Activated CD4-positive, alpha-beta T cell treated with anti-CD3 and anti-CD28 coated beads for 1 hour (primary cell): Measurements from ENCODE around the gene XPR1.

Source experiments
- DNase-seq: peaks from one replicate; pipeline ENCODE4 v3.0.0-alpha.2; 2020

The XPR1 gene

GRCh38 chr1:180631766-180632325, at the start of gene XPR1:
Gene XPR1, plus strand, starts transcription at chr1:180632022. Its CDS starts 180 bp downstream, at chr1:180632202.
- DNase-seq = peak; percentile 96

- DNase-seq = no peak
These were observed 47.0 kb upstream of the XPR1 start for GRCh38 chr1:180584869-180585268.

GRCh38 chr1:180585994-180586359, 45.8 kb upstream of the XPR1 start:
- DNase-seq = no peak

DNA sequence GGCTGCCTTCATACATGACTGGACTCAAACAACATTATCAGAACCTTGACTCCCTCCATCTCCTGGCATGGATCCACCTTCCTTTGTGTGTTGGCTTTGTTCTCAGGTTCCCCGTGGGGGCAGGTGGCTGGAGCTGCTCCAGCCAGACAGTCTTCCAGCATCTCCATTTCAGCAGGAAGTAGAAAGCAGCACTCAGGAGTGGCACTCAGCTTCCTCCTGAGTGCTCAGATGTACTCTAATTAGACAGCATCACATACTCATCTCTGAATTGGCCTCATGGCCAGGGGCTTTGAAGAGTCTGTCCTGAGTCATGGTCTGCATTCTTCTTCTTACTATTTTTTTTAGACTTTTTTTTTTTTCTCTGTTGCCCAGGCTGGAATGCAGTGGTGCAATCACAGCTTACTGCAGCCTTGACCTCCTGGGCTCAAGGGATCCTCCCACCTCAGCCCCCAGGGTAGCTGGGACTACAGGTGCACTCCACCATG, 45.1 kb upstream of the XPR1 start:
- DNase-seq = no peak

GRCh38 chr1:180588121-180588520, 43.7 kb upstream of the XPR1 start:
- no peak for DNase-seq

DNA sequence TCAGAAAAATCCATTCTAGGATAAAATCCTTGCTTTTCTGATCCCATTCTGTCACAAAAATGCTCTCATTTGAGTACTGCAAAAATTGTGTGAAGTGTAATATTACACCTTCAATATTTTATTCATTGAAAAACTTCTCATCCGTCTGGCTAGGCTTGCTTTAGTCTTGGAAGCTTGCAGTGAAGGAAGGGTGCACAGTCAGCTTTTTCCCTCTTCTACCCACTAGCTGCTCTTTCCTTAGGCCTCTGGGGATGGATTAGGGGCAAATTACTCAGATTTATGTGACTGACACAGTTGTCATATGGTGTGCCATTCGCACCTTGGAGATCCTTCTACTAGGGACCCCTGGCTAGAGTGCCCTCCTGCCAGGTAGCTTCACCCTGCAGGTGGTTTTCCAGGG, 40.9 kb upstream of the XPR1 start:
- DNase-seq = no peak

DNA sequence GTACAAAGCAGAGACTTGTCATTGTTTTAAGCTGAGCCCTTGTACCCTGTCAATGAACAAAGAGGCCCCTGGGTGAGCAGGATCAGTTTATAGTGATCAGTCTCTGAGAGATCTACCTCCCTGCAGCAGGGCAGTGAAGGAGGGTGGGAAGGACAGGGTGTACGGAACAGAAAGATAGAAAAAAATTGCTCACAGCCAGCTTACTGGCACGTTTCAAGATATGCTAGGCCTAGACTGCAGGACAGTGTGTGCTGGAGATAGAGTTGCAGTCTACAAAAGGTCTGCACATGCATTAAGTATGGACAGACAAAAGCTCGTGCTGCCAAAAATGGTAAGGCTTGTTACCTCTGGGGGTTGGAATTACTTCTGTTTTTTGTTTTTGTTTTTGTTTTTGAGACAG, 38.4 kb upstream of the XPR1 start:
- DNase-seq = no peak

DNA sequence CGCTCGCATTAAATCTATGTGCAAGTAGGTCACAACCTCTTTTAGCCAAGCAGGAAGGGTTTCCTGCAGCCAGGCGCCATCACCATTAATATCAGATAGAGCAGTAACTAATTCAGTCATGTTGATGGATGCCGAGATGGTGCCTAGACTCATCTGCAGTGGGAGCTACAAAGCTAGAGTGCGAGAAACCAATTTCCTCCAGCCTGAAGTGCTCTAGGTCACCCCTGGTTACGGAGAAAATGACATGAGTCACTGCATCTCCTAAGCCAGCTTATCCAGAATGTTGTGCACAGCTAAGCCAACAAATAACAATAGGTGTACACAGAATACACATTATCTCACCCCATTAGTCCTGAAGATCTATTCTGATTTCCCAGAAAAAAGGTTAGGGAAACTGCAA, 37.1 kb upstream of the XPR1 start:
- DNase-seq = no peak

DNA sequence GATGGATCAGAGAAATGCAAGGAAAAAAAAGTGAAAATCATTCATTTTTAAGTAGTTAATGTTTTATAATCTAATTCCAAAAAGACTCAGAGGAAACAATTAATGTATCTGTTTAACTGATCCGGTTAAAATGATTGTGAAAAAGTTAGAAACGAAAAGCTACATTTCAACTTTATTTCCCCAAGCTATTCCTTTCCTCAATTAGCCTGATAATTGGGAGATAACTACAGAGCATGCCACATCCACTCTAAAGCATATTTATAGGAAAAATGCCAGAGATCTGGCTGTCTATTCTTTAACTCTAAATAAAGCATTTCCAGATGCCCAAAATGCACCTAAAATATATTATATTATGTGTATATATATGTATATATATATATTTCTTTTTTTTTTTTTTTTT, 35.9 kb upstream of the XPR1 start:
- no peak for DNase-seq

DNA sequence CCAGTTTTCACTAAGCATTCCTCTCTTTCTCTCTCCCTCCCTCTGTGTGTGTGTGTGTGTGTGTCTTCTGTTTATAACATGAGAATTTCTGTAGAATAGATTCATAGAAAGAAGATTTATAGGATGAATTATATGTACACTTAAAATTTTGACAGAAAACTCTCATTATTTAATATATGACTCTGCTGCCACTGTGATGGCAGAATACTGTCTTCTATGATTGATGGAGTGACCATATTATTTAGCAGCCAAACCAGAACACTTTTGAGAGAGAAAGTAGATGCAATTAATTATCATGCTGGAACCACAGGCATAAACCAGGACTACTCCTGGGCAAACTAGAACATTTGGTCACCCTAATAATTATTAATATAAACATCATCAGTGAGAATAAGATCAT, 34.3 kb upstream of the XPR1 start:
- DNase-seq = no peak

GRCh38 chr1:180598333-180598974, 33.4 kb upstream of the XPR1 start:
- DNase-seq = no peak

DNA sequence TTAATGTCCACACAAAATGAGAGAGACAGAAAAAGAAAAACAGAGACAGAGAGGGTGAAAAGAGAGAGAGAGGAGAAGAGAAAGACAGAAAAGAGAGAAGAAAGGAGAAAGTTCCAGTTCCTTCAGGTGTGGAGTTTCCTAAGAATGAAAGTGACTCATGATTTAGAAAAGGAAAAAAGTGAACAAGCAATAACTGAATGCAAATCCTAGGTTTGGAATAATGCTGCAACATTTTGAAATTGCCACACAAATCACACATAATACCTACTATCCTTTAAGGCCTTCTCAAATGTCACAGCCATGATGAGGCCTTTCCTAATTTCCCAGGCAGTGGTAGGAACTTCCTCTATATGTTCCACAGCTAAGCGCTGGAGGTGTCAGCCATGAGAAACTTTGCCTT, 31.5 kb upstream of the XPR1 start:
- DNase-seq = no peak

DNA sequence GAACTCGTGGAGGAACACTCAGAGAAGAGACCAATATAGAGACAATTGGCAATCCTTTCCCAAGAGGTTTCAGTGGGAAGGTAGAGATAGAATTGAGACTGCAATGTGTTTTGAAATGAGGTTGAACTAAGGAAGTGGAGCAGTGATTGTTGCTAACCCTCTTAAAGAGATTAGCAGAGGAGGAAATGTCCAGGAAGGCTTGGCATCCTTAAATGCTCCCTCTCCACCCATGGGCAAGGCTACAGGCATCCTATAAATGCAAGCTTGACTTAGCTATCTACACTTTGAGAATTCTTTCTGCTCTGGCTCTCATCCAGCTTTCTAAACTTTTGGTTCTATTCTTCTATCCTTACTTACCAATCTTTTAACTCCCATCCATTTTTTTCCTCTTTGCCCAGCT, 30.3 kb upstream of the XPR1 start:
- no peak for DNase-seq

DNA sequence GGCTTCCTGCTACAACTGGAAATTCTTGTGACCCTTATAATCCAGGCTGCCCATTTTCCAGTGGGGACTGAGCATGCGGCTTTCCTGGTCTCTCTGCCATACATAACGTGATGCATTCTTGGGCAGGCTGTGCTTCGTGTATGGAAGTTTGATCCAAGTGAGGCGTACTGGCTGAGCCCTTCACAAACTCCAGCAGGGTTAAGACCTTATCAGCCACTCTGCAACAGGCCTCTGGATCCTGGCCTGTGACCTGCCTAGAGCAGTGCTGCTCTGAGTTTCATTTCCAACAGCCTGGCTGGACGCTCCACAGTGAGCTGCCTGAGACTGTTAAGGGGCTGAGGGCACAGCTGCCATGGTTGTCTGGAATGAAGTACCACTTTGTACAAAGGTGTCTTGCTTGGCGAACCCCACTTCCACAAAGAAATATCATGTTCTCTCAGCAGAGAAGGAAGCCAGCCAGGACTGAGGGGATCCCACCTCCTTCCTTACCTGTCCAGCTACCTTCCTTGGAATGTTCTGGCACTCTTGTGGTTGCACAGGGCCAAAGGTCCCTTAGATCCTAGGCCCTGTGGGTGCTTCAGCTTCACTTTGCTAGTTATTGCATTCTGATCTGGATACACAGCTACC, 28.5 kb upstream of the XPR1 start:
- no peak for DNase-seq

- DNase-seq = no peak
These were observed 28.0 kb upstream of the XPR1 start for GRCh38 chr1:180603850-180604226.

DNA sequence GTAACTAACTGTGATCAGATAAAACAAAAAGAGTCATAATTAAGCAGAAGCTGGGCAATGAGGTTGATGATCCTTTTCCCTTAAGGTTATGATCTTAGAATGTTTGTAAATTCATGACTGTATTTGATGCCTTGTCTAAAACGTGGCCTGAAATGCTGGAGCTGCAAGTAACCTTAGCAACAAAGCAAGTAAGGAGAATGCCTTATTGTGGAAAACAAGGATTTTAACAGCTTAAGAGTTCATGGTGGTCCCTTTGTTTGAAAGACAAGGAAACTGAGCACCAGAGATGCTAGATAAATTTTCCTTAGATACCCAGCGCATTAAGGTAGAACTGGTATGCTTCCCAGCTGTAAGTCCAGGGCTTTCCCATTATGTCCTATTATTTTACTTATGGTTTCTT, 25.7 kb upstream of the XPR1 start:
- no peak for DNase-seq

GRCh38 chr1:180609643-180610555, 21.9 kb upstream of the XPR1 start:
- no peak for DNase-seq

GRCh38 chr1:180610556-180611015, 21.2 kb upstream of the XPR1 start:
- no peak for DNase-seq

DNA sequence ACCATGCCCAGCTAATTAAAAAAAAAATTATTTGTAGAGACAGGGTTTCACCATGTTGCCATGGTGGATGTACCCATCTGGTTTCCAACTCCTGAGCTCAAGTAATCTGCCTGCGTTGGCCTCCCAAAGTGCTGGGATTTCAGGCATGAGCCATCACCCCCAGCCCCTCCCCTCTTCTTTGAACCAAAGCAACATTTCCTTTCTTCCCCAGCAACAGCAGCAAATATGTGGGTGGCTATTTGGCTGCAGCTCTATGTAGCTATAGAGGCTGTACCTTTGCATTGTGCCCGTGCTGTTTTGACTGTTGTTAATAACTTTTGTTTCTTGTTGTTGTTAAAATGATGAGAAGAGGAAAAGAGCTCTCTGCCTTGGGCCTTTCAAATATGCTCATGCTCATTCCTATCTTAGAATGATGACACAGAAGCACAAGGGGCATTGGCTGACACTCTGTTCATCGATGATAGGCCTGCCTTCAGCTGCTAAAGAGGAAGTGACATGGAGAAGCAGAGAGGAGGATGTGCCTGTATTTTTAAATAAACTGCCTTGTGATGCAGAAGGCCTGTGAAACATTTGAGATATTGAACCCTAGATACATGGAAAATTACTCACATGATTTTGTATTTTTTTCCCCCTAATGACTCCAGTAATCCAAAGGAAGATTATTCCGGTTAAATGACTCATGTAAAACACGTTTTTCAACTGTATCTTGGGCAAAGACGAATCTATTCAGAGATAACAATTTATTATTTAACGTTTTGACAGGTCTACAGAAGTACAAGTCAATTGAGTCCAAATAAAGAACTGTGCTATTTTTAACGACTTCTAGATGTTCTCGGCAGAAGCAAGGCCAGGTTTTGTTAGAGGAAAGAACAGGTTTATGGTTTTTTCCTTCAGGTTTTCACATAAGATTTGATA, 20.5 kb upstream of the XPR1 start:
- no peak for DNase-seq

- DNase-seq = no peak
These were observed 19.2 kb upstream of the XPR1 start for GRCh38 chr1:180612632-180613031.

- DNase-seq = no peak
These were observed 17.1 kb upstream of the XPR1 start for GRCh38 chr1:180614730-180615129.
